ENCODE results near the gene OR52D1.

OR52D1 gene

GRCh38 chr11:5516599-5516998 is 28.1 kb downstream of the OR52D1 start, which contains the start of gene UBQLNL:
Gene UBQLNL, minus strand, starts transcription at chr11:5516699. Its CDS starts 258 bp downstream, at chr11:5516441.
- Histone ChIP-seq H3K9ac (ENCODE audit: low read length) (no peak within 1 kb of the TSS), H3K4me2 (ENCODE audit: low read length) (no peak within 1 kb of the TSS), H3K4me1 (ENCODE audit: insufficient read depth, low read length, severe bottlenecking) (no peaks in the 10 kb centered on the region), H3K27me3 (ENCODE audit: insufficient read depth, low read length) (no peaks in the 10 kb centered on the region), H3K9me2 (ENCODE audit: low read depth, low read length) (no peaks in the 10 kb centered on the region), H3K9me3 (ENCODE audit: low read length) (no peaks in the 10 kb centered on the region), H3K36me3 (ENCODE audit: insufficient read depth, low read length) (no peaks in the 10 kb centered on the region), H3K4me3 (ENCODE audit: low read depth, low read length, poor library complexity, severe bottlenecking) (no peak within 1 kb of the TSS), H3K27ac (ENCODE audit: low read depth, low read length, poor library complexity, severe bottlenecking) (no peak within 1 kb of the TSS), H2AFZ (ENCODE audit: low read length) (no peak within 1 kb of the TSS), H3K79me2 (ENCODE audit: insufficient read depth, low read length) (no peaks in the 10 kb centered on the region), H3F3A (ENCODE audit: insufficient read depth, low read length) (no peaks in the 10 kb centered on the region), H4K20me1 (ENCODE audit: insufficient read depth, low read length) (no peaks in the 10 kb centered on the region)
- TF ChIP-seq CTCF (IDR thresholded peaks at IDR 0.05; ENCODE audit: low read length) (no peak), EZH2 (IDR thresholded peaks at IDR 0.05; ENCODE audit: borderline replicate concordance, low read length) (no peak)

- H3K27ac ChIP-seq (ENCODE audit: low read depth, low read length, poor library complexity, severe bottlenecking): no peak overlapping the region
- no peaks in the 10 kb centered on the region for H3F3A ChIP-seq (ENCODE audit: insufficient read depth, low read length)
- no peaks in the 10 kb centered on the region for H3K4me1 ChIP-seq (ENCODE audit: insufficient read depth, low read length, severe bottlenecking)
- no peaks in the 10 kb centered on the region for H3K79me2 ChIP-seq (ENCODE audit: insufficient read depth, low read length)
- TF ChIP-seq EZH2 (IDR thresholded peaks at IDR 0.05; ENCODE audit: borderline replicate concordance, low read length): no peak
- no peak for TF ChIP-seq CTCF (IDR thresholded peaks at IDR 0.05; ENCODE audit: low read length)
- no peak overlapping the region for H3K4me2 ChIP-seq (ENCODE audit: low read length)
- H4K20me1 ChIP-seq (ENCODE audit: insufficient read depth, low read length): no peaks in the 10 kb centered on the region
- no peaks in the 10 kb centered on the region for H3K9me3 ChIP-seq (ENCODE audit: low read length)
- no peak overlapping the region for H3K9ac ChIP-seq (ENCODE audit: low read length)
- H3K27me3 ChIP-seq (ENCODE audit: insufficient read depth, low read length): no peaks in the 10 kb centered on the region
- no peak overlapping the region for H2AFZ ChIP-seq (ENCODE audit: low read length)
- no peaks in the 10 kb centered on the region for H3K9me2 ChIP-seq (ENCODE audit: low read depth, low read length)
- no peak overlapping the region for H3K4me3 ChIP-seq (ENCODE audit: low read depth, low read length, poor library complexity, severe bottlenecking)
- H3K36me3 ChIP-seq (ENCODE audit: insufficient read depth, low read length): no peaks in the 10 kb centered on the region
Measured at GRCh38 chr11:5521540-5521939, 33.1 kb downstream of the OR52D1 start.

- Histone ChIP-seq H3K79me2 (ENCODE audit: insufficient read depth, low read length) (no peaks in the 10 kb centered on the region), H3K27me3 (ENCODE audit: insufficient read depth, low read length) (no peaks in the 10 kb centered on the region), H2AFZ (ENCODE audit: low read length) (no peak overlapping the region), H3K4me3 (ENCODE audit: low read depth, low read length, poor library complexity, severe bottlenecking) (no peak overlapping the region), H3K9me2 (ENCODE audit: low read depth, low read length) (no peaks in the 10 kb centered on the region), H3K36me3 (ENCODE audit: insufficient read depth, low read length) (no peaks in the 10 kb centered on the region), H3F3A (ENCODE audit: insufficient read depth, low read length) (no peaks in the 10 kb centered on the region), H3K27ac (ENCODE audit: low read depth, low read length, poor library complexity, severe bottlenecking) (no peak overlapping the region), H3K9ac (ENCODE audit: low read length) (no peak overlapping the region), H3K4me1 (ENCODE audit: insufficient read depth, low read length, severe bottlenecking) (no peaks in the 10 kb centered on the region), H3K4me2 (ENCODE audit: low read length) (no peak overlapping the region), H4K20me1 (ENCODE audit: insufficient read depth, low read length) (no peaks in the 10 kb centered on the region), H3K9me3 (ENCODE audit: low read length) (no peaks in the 10 kb centered on the region)
- TF ChIP-seq EZH2 (IDR thresholded peaks at IDR 0.05; ENCODE audit: borderline replicate concordance, low read length) (no peak), CTCF (IDR thresholded peaks at IDR 0.05; ENCODE audit: low read length) (no peak)
Measured at GRCh38 chr11:5522308-5522707, 33.8 kb downstream of the OR52D1 start.

Data from OCI-LY1 (cell line).